Ishikawa (cell line): ENCODE results near the gene HMMR.

Experiments used
- CEBPB ChIP-seq: IDR thresholded peaks from 2 replicates; pipeline ENCODE4 v1.6.1; 2012
- CREB1 ChIP-seq: IDR thresholded peaks from 2 replicates; pipeline ENCODE4 v1.6.1; 2012; ENCODE audit warnings: low read depth
- EGR1 ChIP-seq: IDR thresholded peaks from 2 replicates; pipeline ENCODE4 v1.6.1; 2012
- EP300 ChIP-seq: IDR thresholded peaks from 2 replicates; pipeline ENCODE4 v1.6.1; 2012; ENCODE audit warnings: borderline replicate concordance
- FOXM1 ChIP-seq: IDR thresholded peaks from 2 replicates; pipeline ENCODE4 v1.6.1; 2012; ENCODE audit warnings: low read depth, borderline replicate concordance
- NFIC ChIP-seq: IDR thresholded peaks from 2 replicates; pipeline ENCODE4 v1.6.1; 2012
- RAD21 ChIP-seq: IDR thresholded peaks from 2 replicates; pipeline ENCODE4 v1.6.1; 2012; ENCODE audit warnings: low read depth
- REST ChIP-seq: IDR thresholded peaks from 2 replicates; pipeline ENCODE4 v1.6.1; 2012; ENCODE audit warnings: low read depth, mild to moderate bottlenecking
- TAF1 ChIP-seq: IDR thresholded peaks from 2 replicates; pipeline ENCODE4 v1.6.1; 2012; ENCODE audit warnings: low read depth, mild to moderate bottlenecking
- TCF12 ChIP-seq: IDR thresholded peaks from 2 replicates; pipeline ENCODE4 v1.6.1; 2012; ENCODE audit warnings: low read depth
- TEAD4 ChIP-seq: IDR thresholded peaks from 2 replicates; pipeline ENCODE4 v1.6.1; 2012
- USF1 ChIP-seq: IDR thresholded peaks from 2 replicates; pipeline ENCODE4 v1.6.1; 2012
- YY1 ChIP-seq: IDR thresholded peaks from 2 replicates; pipeline ENCODE4 v1.6.1; 2012; ENCODE audit warnings: low read depth
- ZBTB7A ChIP-seq: IDR thresholded peaks from 2 replicates; pipeline ENCODE4 v1.6.1; 2012; ENCODE audit warnings: low read depth
- TF ChIP-seq, protein P1 (sequence below): IDR thresholded peaks from 2 replicates; pipeline ENCODE4 v1.6.1; 2012

The HMMR gene

DNA sequence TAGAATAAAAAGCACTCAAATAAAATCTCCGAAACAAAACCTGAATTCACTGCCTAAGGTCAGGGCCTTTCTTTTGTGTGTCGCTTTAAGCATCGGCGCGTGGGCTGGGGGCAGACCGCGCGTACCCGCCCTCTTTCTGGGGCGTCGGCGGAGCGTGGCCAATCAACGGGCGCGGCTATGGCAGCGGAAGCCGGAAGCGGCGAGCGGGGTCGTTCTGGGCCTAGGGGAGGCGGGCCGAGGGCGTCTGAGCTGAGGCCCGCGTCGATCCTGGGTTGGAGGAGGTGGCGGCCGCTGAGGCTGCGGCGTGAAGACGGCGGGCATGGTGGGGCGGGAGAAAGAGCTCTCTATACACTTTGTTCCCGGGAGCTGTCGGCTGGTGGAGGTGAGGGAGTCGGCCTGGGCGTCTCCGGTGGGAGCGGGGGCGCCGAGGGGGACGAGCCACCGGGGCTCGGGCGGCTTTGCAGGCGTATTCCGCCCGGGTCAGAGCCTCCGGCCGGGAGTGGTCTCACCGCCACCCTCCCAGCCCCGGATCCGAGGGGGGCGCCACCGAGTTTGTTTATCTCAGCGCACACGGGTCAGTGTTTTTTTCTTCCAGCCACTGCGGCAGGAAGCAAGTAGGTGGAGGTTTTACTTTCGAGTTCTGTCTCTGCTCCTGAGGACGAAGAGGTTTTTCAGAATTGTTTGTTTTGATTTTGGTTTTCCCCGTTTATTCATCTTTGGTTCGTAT, 45.1 kb downstream of the HMMR start, which contains the start of gene MAT2B:
MAT2B (plus strand) TSS at position 252 of the 727 bp plus-strand sequence; CDS start at position 320, 68 bp downstream.
- no peak for TF ChIP-seq USF1
- TF ChIP-seq ZBTB7A = 0 out of 2 replicates have a peak, but pooled peaks have one; percentile 45
- no peak for TF ChIP-seq TEAD4
- TF ChIP-seq CEBPB = no peak
- no peak for TF ChIP-seq NFIC
- no peak for TF ChIP-seq REST
- peak; percentile 86 for TF ChIP-seq EGR1
- peak; percentile 25; the same call in 1 of the 2 replicates for TF ChIP-seq TCF12
- TF ChIP-seq, protein P1, sequence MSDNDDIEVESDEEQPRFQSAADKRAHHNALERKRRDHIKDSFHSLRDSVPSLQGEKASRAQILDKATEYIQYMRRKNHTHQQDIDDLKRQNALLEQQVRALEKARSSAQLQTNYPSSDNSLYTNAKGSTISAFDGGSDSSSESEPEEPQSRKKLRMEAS = peak; percentile 84
- no peak for TF ChIP-seq EP300
- peak; percentile 60; the same call in 1 of the 2 replicates for TF ChIP-seq YY1
- TF ChIP-seq TAF1 = peak; percentile 61
- 0 out of 2 replicates have a peak, but pooled peaks have one; percentile 39 for TF ChIP-seq FOXM1
- no peak for TF ChIP-seq RAD21
- peak; percentile 27; the same call in 1 of the 2 replicates for TF ChIP-seq CREB1

- TF ChIP-seq CEBPB (no peak), REST (no peak), RAD21 (no peak), TEAD4 (no peak), ZBTB7A (no peak), EP300 (no peak), CREB1 (no peak), EGR1 (no peak), YY1 (no peak), TAF1 (no peak), FOXM1 (no peak)
These were observed 45.6 kb downstream of the HMMR start for GRCh38 chr5:163506095-163506457.

- TF ChIP-seq TEAD4 = no peak
- no peak for TF ChIP-seq NFIC
- TF ChIP-seq YY1 = no peak
- TF ChIP-seq EGR1 = no peak
- no peak for TF ChIP-seq ZBTB7A
- TF ChIP-seq, protein P1 = no peak
- no peak for TF ChIP-seq FOXM1
- TF ChIP-seq CREB1 = no peak
- TF ChIP-seq TAF1 = no peak
- TF ChIP-seq RAD21 = no peak
- no peak for TF ChIP-seq USF1
- TF ChIP-seq REST = no peak
- TF ChIP-seq EP300 = no peak
These were observed 46.3 kb downstream of the HMMR start for GRCh38 chr5:163506726-163507125.

DNA sequence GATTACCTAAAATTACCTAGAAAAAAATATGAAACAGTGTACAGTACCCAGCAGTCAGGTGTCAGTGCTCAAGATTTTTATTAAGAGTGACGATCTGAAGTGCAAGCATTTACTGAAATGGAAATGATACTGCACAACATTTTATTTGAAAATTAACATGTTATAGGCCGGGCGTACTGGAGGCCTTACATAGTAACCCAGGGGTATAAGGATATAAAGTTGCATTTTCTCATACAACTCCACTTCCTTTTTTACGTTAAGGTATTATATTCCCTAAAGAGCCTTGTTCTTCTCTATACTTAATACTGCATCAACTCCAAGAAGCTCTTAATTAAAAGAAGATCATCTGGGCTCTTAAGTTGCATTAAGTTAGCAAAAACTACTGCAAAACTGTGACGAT, 48.3 kb downstream of the HMMR start:
- TF ChIP-seq CEBPB = no peak
- TF ChIP-seq RAD21 = no peak
- TF ChIP-seq NFIC = no peak
- TF ChIP-seq, protein P1 = no peak
- no peak for TF ChIP-seq FOXM1
- no peak for TF ChIP-seq USF1
- TF ChIP-seq CREB1 = no peak
- no peak for TF ChIP-seq YY1
- no peak for TF ChIP-seq ZBTB7A
- no peak for TF ChIP-seq TAF1
- no peak for TF ChIP-seq TCF12
- TF ChIP-seq EP300 = no peak
- no peak for TF ChIP-seq TEAD4
- TF ChIP-seq EGR1 = no peak
- no peak for TF ChIP-seq REST
